Measurements from ENCODE around the gene C6orf52.

Gene C6orf52

GRCh38 chr6:10694302-10695085 is at the start of gene C6orf52, which contains the start of gene PAK1IP1:
C6orf52 (minus strand) TSS chr6:10694616; CDS start chr6:10687550, 7,066 bp downstream.
PAK1IP1 (plus strand) TSS chr6:10694972; CDS start chr6:10694986, 14 bp downstream.
- no peak for TF ChIP-seq CTCF (IDR thresholded peaks at IDR 0.05)

GRCh38 chr6:10743515-10743914 is 49.1 kb upstream of the C6orf52 start:
- TF ChIP-seq CTCF (IDR thresholded peaks at IDR 0.05): no peak

GRCh38 chr6:10742251-10742650 is 47.8 kb upstream of the C6orf52 start:
- TF ChIP-seq CTCF (IDR thresholded peaks at IDR 0.05): no peak

DNA sequence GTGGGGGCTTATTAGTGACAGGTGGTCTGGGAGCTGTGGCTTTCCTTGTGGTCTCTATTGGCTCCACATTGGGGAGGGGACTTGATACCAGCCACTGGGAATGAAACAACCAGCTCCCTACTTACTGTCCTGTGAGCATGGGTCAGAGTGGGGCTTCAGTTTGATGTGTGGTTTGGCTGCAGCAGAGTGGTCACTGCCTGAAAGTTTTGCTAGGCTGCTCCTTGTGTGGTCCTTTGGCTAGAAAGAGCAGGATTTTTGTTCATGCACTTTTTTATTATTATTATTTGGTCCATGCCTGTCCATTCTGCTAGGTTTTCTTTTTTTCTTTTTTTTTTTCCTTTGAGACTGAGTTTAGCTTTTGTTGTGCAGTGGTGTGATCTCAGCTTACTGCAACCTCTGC is 45.6 kb upstream of the C6orf52 start:
- no peak for TF ChIP-seq CTCF (IDR thresholded peaks at IDR 0.05)

DNA sequence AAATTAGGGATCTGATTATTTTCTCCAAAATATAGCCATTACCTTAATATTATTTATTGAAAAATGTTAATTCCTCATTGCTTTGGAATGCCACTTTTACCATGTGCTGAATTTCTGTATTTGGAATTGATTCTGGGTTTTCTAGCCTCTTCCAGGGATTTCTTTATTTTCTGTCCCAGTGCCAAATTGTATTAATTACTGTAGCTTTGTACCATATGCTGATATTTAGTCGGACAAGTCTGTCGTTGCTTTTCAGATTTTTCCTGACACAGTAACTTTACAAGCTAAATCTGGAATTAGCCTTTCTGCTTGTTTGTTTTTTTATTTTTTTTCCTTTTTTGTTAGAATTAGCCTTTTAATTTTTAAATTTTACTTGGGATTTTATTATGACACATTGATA is 42.3 kb upstream of the C6orf52 start:
- no peak for TF ChIP-seq CTCF (IDR thresholded peaks at IDR 0.05)

DNA sequence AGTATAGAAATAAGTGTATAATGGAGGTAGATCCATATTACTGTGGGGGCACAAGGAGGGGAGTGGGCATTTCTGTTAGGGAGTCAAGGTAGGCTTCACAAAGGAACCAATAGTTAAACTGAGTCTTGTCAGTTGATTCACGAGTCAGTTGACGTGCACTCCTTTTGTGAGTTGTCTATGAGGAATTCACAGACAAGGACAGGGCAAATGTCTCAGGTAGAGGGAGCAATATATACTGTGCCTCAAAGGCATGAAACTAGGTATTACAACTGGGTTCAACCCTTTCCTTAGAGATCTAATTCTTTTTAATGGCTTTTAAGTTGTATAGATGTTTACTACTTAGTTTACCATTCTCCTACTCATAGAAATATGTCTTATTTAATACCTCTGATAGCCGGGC is 39.4 kb upstream of the C6orf52 start:
- no peak for TF ChIP-seq CTCF (IDR thresholded peaks at IDR 0.05)

DNA sequence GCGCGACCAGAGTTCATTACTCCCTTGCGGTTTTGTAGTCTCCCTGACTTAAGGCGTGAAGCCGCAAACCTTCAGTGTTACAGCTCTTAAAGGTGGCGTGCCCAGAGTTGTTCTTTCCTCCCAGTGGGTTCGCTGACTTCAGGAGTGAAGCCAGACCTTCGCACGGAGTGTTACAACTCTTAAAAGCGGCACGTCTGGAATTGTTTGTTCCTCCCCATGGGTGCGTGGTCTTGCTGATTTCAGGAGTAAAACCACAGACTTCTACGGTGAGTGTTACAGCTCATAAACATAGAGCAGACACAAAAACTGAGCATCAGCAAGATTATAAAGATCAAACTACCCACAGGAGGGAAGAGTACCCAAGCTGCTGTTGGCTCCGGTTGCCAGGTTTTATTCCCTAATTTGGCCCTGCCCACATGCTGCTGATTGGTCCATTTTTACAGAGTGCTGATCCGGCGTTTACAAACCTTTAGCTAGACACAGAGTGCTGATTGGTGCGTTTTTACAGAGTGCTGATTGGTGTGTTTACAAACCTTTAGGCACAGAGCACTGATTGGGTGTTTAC is 38.8 kb upstream of the C6orf52 start:
- no peak for TF ChIP-seq CTCF (IDR thresholded peaks at IDR 0.05)
